Activated naive CD8-positive, alpha-beta T cell treated with anti-CD3 and anti-CD28 coated beads, Interleukin-2, amount 50 U/mL, for 16 hours (primary cell): Measurements from ENCODE around the gene MTMR3.
"Not testable (repeated sequence)": the region's sequence is repeated elsewhere in the genome, so short reads cannot be mapped to it uniquely, and the experiment has no call there.

ENCODE experiments used
- DNase-seq: peaks from one replicate; pipeline ENCODE4 v3.0.0-alpha.2; 2020; ENCODE audit warnings: low read depth, low spot score

The MTMR3 gene

GRCh38 chr22:29964776-29965175, 81.8 kb downstream of the MTMR3 start:
- no peak for DNase-seq

GRCh38 chr22:29967461-29967860, 84.5 kb downstream of the MTMR3 start:
- no peak for DNase-seq

GRCh38 chr22:29971607-29972006, 88.6 kb downstream of the MTMR3 start:
- DNase-seq: no peak

- no peak for DNase-seq
Measured at GRCh38 chr22:29972121-29972520, 89.1 kb downstream of the MTMR3 start.

GRCh38 chr22:29973269-29973668, 90.3 kb downstream of the MTMR3 start:
- no peak for DNase-seq

GRCh38 chr22:29973680-29974079, 90.7 kb downstream of the MTMR3 start:
- not testable (repeated sequence) for DNase-seq

- no peak for DNase-seq
Measured at GRCh38 chr22:29975494-29975893, 92.5 kb downstream of the MTMR3 start.

GRCh38 chr22:29977107-29977506, 94.1 kb downstream of the MTMR3 start:
- no peak for DNase-seq

- no peak for DNase-seq
Measured at GRCh38 chr22:29979777-29980321, 96.9 kb downstream of the MTMR3 start.

- no peak for DNase-seq
Measured at GRCh38 chr22:29983296-29983917, 100.4 kb downstream of the MTMR3 start.

- DNase-seq: no peak
Measured at GRCh38 chr22:29985912-29986311, 102.9 kb downstream of the MTMR3 start.

- no peak for DNase-seq
Measured at GRCh38 chr22:29987137-29987536, 104.2 kb downstream of the MTMR3 start.

GRCh38 chr22:29988719-29989118, 105.7 kb downstream of the MTMR3 start:
- no peak for DNase-seq

- DNase-seq: no peak
Measured at GRCh38 chr22:29989446-29989845, 106.5 kb downstream of the MTMR3 start.

- no peak for DNase-seq
Measured at GRCh38 chr22:29992341-29993275, 109.6 kb downstream of the MTMR3 start.

- no peak for DNase-seq
Measured at GRCh38 chr22:29994027-29994715, 111.2 kb downstream of the MTMR3 start.

- no peak for DNase-seq
Measured at GRCh38 chr22:29994943-29995342, 112.0 kb downstream of the MTMR3 start.

GRCh38 chr22:29997107-29997506, 114.1 kb downstream of the MTMR3 start:
- no peak for DNase-seq

- DNase-seq: no peak
Measured at GRCh38 chr22:29997516-29997915, 114.5 kb downstream of the MTMR3 start.

- no peak for DNase-seq
Measured at GRCh38 chr22:29998627-29999384, 115.8 kb downstream of the MTMR3 start.

GRCh38 chr22:30000566-30000965, 117.6 kb downstream of the MTMR3 start:
- no peak for DNase-seq
